Measurements from ENCODE around the gene PLSCR3.

PLSCR3 gene

DNA sequence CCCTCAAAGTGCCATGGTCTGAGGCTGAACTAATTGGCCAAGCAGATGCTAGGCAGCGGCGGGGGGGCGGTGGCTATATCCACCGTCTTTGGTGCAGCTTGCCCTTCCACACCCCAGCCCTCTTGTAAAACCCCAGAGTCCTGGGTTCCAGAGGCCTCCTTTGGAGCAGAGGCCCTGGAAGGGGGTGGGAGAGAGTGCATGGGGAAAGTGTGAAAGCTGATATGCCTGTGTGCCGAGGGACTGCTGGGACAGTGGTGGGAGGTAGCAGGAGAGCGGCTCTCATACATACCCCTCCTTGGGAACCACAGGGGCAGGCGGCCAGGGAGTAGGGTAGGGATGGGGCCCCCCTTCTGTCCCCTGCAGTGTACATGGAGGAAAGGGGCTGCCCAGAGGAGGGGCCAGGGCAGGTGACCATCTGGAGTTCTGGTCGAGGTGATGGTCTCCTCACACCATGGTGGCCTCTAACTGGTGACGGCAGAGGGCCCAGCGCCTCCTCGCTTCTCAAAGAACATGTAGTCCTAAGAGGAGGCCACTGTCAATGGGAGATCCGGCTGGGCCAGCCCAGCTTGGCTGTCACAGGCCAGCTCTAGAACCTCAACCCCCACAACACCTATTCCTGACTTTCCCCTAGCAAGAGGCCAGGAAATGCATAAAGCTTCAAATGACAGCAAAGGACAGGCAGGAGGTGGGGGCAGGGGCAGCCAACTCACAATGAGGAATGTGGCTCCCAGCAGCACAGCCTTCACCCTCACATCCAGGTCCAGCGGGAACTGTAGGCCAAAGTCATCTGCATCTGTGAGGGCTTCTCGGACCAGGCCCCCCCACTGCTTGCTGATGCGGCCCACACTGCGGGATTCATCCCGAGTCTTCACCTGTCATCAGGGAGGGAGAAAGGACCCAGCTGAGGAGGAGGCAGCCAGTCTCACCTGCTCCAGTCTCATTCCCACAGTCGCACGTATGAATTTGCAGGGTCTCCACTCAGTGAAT is 4.1 kb downstream of the PLSCR3 start:
- no peak for TF ChIP-seq EZH2 (IDR thresholded peaks at IDR 0.05; ENCODE audit: borderline replicate concordance, low read length)
- TF ChIP-seq, protein P1, sequence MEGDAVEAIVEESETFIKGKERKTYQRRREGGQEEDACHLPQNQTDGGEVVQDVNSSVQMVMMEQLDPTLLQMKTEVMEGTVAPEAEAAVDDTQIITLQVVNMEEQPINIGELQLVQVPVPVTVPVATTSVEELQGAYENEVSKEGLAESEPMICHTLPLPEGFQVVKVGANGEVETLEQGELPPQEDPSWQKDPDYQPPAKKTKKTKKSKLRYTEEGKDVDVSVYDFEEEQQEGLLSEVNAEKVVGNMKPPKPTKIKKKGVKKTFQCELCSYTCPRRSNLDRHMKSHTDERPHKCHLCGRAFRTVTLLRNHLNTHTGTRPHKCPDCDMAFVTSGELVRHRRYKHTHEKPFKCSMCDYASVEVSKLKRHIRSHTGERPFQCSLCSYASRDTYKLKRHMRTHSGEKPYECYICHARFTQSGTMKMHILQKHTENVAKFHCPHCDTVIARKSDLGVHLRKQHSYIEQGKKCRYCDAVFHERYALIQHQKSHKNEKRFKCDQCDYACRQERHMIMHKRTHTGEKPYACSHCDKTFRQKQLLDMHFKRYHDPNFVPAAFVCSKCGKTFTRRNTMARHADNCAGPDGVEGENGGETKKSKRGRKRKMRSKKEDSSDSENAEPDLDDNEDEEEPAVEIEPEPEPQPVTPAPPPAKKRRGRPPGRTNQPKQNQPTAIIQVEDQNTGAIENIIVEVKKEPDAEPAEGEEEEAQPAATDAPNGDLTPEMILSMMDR (IDR thresholded peaks at IDR 0.05; ENCODE audit: low read length) = no peak
- Histone ChIP-seq H3K9me3 (ENCODE audit: low read length) (no peaks in the 10 kb centered on the region), H3K4me3 (ENCODE audit: low read depth, low read length, poor library complexity, severe bottlenecking) (no peak overlapping the region), H3K27ac (ENCODE audit: low read depth, low read length, poor library complexity, severe bottlenecking) (no peak overlapping the region), H3K27me3 (ENCODE audit: insufficient read depth, low read length) (no peaks in the 10 kb centered on the region), H3K36me3 (ENCODE audit: insufficient read depth, low read length) (peaks cover 4% of the 10 kb centered on the region; the same call in 1 of the 2 replicates), H3K79me2 (ENCODE audit: insufficient read depth, low read length) (no peaks in the 10 kb centered on the region), H3K4me2 (ENCODE audit: low read length) (no peak overlapping the region), H3F3A (ENCODE audit: insufficient read depth, low read length) (no peaks in the 10 kb centered on the region), H3K9ac (ENCODE audit: low read length) (no peak overlapping the region), H3K9me2 (ENCODE audit: low read depth, low read length) (no peaks in the 10 kb centered on the region), H3K4me1 (ENCODE audit: insufficient read depth, low read length, severe bottlenecking) (peaks cover 14% of the 10 kb centered on the region), H2AFZ (ENCODE audit: low read length) (no peak overlapping the region), H4K20me1 (ENCODE audit: insufficient read depth, low read length) (no peaks in the 10 kb centered on the region)

DNA sequence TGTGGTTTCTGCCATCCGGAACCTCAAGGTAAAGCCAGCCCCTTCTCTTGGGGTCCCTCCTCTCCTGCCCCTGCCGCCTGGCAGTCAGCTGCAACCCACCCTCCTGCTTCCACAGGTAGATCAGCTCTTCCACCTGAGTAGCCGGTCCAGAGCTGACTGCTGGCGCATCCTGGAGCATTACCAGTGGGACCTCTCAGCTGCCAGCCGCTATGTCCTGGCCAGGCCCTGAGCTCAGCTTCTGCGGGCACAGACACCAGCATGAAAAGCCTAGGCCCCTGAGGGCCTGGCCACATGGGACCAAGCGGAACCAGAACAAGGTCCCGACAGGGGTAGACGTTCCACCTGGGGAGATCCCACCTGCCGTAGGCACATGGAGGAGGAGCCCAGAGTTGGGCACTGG is 5.5 kb downstream of the PLSCR3 start:
- TF ChIP-seq, protein P1 (IDR thresholded peaks at IDR 0.05; ENCODE audit: low read length) = no peak
- TF ChIP-seq EZH2 (IDR thresholded peaks at IDR 0.05; ENCODE audit: borderline replicate concordance, low read length) = no peak
- peaks cover 4% of the 10 kb centered on the region; the same call in 1 of the 2 replicates for H3K36me3 ChIP-seq (ENCODE audit: insufficient read depth, low read length)
- H3K9ac ChIP-seq (ENCODE audit: low read length) = no peak overlapping the region
- H3K4me1 ChIP-seq (ENCODE audit: insufficient read depth, low read length, severe bottlenecking) = peaks cover 21% of the 10 kb centered on the region
- no peaks in the 10 kb centered on the region for H3K9me2 ChIP-seq (ENCODE audit: low read depth, low read length)
- H3K27me3 ChIP-seq (ENCODE audit: insufficient read depth, low read length) = no peaks in the 10 kb centered on the region
- no peaks in the 10 kb centered on the region for H4K20me1 ChIP-seq (ENCODE audit: insufficient read depth, low read length)
- no peak overlapping the region for H3K4me2 ChIP-seq (ENCODE audit: low read length)
- H3F3A ChIP-seq (ENCODE audit: insufficient read depth, low read length) = no peaks in the 10 kb centered on the region
- H3K79me2 ChIP-seq (ENCODE audit: insufficient read depth, low read length) = no peaks in the 10 kb centered on the region
- H3K4me3 ChIP-seq (ENCODE audit: low read depth, low read length, poor library complexity, severe bottlenecking) = no peak overlapping the region
- H3K9me3 ChIP-seq (ENCODE audit: low read length) = no peaks in the 10 kb centered on the region
- H2AFZ ChIP-seq (ENCODE audit: low read length) = no peak overlapping the region
- no peak overlapping the region for H3K27ac ChIP-seq (ENCODE audit: low read depth, low read length, poor library complexity, severe bottlenecking)

DNA sequence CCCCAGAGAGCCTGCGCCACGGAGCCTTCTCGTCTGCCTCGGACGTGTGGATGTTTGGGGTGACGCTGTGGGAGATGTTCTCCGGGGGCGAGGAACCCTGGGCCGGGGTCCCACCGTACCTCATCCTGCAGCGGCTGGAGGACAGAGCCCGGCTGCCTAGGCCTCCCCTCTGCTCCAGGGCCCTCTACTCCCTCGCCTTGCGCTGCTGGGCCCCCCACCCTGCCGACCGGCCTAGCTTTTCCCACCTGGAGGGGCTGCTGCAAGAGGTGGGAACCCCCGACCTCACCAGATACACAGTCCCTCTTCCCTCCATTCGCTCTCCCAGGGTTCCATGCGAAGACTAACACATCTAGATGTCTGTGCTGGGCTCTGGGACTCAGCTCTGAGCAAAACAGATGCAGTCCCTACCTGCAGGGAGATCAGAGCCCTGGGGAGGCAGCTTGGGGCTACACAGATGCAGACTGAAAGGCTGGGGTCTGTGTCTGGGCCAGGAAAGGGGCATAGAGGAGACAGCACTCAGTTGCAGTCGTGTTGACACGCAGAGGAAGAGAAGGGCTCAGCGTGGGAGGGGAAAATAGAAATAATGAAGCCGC is 9.7 kb downstream of the PLSCR3 start:
- Histone ChIP-seq H3F3A (ENCODE audit: insufficient read depth, low read length) (no peaks in the 10 kb centered on the region), H2AFZ (ENCODE audit: low read length) (0 out of 2 replicates have a peak overlapping the region, but pooled peaks have one; percentile 8), H3K4me2 (ENCODE audit: low read length) (peak overlapping the region; percentile 91), H3K36me3 (ENCODE audit: insufficient read depth, low read length) (peaks cover 4% of the 10 kb centered on the region; the same call in 1 of the 2 replicates), H3K27me3 (ENCODE audit: insufficient read depth, low read length) (peaks cover 7% of the 10 kb centered on the region; the same call in 1 of the 2 replicates), H3K9ac (ENCODE audit: low read length) (peak overlapping the region; percentile 72), H4K20me1 (ENCODE audit: insufficient read depth, low read length) (no peaks in the 10 kb centered on the region), H3K9me2 (ENCODE audit: low read depth, low read length) (no peaks in the 10 kb centered on the region), H3K27ac (ENCODE audit: low read depth, low read length, poor library complexity, severe bottlenecking) (peak overlapping the region; percentile 1), H3K9me3 (ENCODE audit: low read length) (peaks cover 3% of the 10 kb centered on the region), H3K79me2 (ENCODE audit: insufficient read depth, low read length) (no peaks in the 10 kb centered on the region), H3K4me1 (ENCODE audit: insufficient read depth, low read length, severe bottlenecking) (peaks cover 18% of the 10 kb centered on the region), H3K4me3 (ENCODE audit: low read depth, low read length, poor library complexity, severe bottlenecking) (peak overlapping the region; percentile 68)
- TF ChIP-seq, protein P1 (IDR thresholded peaks at IDR 0.05; ENCODE audit: low read length) = no peak
- TF ChIP-seq EZH2 (IDR thresholded peaks at IDR 0.05; ENCODE audit: borderline replicate concordance, low read length) = no peak

Measured in OCI-LY1 (cell line).